Inflammatory macrophage treated with lipopolysaccharide for 1 hour (primary cell): ENCODE data around the gene ASGR2.

Experiments used
- DNase-seq, 2 donors: peaks; one replicate each; pipeline ENCODE4 v3.0.0-alpha.2; 2020 to 2022

Gene ASGR2

DNA sequence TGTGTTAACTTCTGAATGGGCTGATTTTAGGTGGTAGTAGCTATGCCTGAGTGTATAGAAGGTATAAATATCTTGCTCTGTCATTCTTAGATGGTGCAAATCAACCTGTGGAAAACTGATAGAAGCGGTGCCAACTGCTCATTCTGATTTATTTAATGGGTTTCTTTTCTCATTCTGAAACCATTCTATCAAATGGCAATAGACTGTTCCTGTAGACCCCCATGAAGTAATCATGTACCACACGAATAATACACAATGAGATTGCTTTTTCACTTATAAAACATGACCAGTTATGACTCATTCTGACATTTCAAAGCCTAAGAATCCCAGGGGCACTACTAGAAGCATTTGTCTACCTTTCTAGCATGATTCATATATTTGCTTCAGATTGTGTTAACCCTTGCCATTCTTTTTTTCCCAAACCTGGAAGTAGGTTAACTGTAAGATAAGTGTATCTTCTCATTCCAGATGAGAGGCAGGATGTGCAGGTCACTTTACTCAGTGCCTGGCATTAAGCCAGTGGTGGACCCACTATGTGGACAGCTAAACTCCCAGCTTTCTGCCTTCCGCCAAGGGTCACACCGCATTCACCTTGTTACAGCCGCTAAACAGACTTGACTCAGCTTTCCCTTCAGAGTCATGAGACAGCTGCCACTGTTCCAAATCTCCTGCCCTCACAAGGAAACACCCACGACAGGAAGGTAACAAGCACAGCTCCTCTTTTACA is 54.3 kb downstream of the ASGR2 start:
- DNase-seq: peak in 1 of 2 donors; percentile 31

DNA sequence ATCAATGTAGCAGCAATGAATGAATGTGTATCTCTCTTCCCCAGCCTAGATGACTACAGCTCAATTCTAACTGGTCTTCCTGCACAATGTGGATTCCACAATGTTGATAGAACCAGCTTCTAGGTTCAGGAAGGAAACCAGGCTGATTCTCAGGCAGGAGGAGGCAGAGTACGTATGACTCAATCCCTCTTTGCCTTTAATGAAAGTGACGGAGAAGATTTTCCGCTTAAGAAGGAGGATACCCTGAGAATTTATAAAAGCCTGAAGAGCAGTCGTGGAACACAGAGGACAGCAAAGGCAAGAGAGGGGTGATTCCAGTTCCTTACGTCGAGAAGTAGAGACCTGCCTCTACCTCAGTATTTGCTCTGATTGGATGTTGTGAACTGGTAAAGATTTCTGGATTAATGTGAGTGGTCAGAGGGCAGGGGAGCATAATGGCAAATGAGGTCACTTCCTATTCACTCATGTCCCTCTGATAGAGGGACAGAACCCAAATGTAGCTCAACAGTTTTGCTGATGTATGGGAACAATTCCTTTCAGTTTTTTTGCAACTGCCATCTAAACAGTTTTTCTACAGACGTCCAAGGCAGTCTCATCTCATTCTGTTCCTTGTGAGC is 55.7 kb downstream of the ASGR2 start:
- DNase-seq: no peak

- no peak for DNase-seq
Observed at GRCh38 chr17:7056386-7056785, 58.2 kb downstream of the ASGR2 start.
